Measurements from ENCODE around the gene MPV17.
"Not testable (repeated sequence)": the region's sequence is repeated elsewhere in the genome, so short reads cannot be mapped to it uniquely, and the experiment has no call there.

MPV17 gene

DNA sequence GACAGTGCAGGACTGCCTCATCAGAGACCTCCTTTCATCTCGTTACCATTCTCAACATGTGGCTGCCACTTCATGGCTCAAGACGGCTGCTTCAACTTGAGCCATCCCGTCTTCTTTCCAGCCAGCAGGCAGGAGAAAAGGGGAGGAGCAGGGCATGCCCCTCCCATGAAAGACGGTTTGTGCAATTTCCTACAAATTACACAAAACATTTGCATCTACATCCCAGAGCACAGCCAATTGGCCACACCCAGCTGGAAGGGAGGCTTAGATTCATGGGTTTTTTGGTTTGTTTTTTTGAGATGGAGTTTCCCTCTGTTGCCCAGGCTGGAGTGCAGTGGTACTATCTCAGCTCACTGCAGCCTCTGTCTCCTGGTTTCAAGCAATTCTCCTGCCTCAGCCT, 26.4 kb downstream of the MPV17 start:
- DNase-seq = no peak

- DNase-seq = no peak
These were observed 28.0 kb downstream of the MPV17 start for GRCh38 chr2:27294928-27295327.

- no peak for DNase-seq
These were observed 31.0 kb downstream of the MPV17 start for GRCh38 chr2:27291865-27292264.

GRCh38 chr2:27290549-27290948, 32.3 kb downstream of the MPV17 start:
- DNase-seq = no peak

DNA sequence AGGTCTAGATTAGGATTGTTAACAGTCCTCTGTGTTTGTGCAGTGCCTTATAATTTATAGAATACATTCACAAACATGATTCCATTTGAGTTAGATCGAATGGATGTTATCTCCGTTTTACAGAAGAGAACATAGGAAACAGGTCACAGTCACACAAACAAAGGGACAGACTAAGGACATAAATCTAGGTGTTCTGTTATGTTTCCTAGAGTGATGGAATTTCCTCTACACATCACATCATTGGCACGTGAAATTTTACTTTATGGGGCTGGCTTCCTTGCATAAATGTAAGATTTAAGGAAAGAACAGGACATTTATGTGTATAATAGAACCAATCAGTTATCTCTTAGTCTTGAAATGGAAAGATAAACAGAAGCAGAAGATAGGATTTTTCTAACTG, 34.3 kb downstream of the MPV17 start:
- DNase-seq = no peak

- DNase-seq = no peak
These were observed 37.4 kb downstream of the MPV17 start for GRCh38 chr2:27285481-27285880.

- no peak for DNase-seq
These were observed 37.9 kb downstream of the MPV17 start for GRCh38 chr2:27284996-27285395.

GRCh38 chr2:27282892-27283291, 40.0 kb downstream of the MPV17 start:
- DNase-seq = no peak

GRCh38 chr2:27281855-27282559, 40.9 kb downstream of the MPV17 start, which contains the start of gene TRIM54:
Gene TRIM54, plus strand, starts transcription at chr2:27282429. Its CDS starts 303 bp downstream, at chr2:27282732.
- DNase-seq = no peak

- DNase-seq = no peak
These were observed 41.5 kb downstream of the MPV17 start for GRCh38 chr2:27281442-27281841.

DNA sequence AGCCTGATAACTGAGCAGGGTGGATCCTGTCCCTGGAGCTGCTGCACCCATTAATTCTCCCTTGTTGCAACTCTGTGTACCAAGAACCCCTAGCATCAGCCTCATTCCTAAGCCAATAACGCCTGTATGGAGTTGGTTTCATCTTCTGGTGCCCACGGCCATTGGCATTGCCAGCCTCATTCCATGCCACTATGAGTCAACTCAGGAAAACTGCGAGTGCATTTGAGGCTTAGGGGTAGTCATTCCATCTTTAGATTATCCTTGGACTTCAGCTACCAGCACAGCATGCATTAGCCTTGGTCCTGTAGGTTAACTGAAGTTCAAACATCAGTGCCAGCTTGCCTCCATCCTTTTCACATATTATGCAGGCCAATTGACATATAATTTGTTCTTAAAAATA, 42.1 kb downstream of the MPV17 start:
- DNase-seq = no peak

DNA sequence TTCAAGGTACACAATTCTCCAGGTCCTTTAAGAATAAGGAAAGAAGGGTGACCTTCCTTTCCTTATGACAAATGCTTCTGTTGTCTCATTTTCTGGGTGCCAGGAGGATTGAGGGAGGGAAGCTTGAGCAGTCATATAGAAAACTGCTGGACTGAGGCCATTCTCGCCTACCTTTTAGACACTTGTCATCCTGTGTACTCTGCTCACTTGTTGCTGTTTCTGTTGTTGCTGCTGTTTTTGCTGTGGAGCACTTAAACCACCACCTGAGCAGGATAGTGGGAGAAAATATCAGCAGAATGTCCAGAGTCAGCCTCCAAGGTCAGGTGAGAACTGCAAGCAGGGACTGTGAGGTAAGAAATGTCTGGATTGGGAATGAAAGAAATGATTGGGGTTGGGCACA, 44.9 kb downstream of the MPV17 start:
- no peak for DNase-seq

- DNase-seq = no peak
These were observed 47.4 kb downstream of the MPV17 start, which contains the start of gene DNAJC5G for GRCh38 chr2:27275211-27276150. Gene DNAJC5G, plus strand, starts transcription at chr2:27275433. Its CDS starts 1,296 bp downstream, at chr2:27276729.

DNA sequence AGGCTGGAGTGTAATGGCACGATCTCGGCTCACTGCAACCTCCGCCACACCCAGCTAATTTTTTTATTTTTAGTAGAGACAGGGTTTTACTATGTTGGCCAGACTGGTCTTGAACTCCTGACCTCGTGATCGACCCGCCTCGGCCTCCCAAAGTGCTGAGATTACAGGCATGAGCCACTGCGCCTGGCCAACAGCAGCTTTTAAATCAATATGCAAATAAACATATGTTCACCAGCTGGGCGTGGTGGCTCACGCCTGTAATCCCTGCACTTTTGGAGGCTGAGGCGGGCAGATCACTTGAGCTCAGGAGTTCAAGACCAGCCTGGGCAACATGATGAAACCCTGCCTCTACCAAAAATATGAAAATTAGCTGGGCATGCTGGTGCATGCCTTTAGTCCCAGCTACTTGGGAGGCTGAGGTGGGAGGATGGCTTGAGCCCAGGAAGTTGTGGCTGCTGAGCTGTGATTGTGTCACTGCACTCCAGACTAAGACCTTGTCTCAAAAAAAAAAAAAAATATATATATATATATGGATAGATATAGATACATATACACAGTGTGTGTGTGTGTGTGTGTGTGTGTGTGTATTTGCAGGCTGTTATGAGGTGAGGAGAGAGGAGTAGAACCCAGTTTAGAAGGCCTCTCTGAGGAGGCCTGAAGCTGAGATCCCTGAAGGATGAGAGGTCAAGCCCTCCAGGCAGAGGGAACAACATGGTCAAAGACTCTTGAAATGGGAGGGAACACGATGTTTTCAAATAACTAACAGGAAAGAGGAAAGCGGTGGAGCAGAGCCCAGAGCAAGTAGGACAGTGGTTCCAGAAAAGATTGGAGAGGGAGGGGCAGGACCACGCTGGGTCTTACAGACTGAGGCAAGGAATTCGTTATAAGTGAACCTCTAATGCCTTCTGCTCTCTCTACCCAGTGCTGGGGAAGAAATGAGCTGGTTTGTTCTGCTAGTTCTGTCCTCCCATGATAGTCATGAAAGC, 50.1 kb downstream of the MPV17 start:
- not testable (repeated sequence) for DNase-seq

- no peak for DNase-seq
These were observed 51.1 kb downstream of the MPV17 start for GRCh38 chr2:27271631-27272340.

GRCh38 chr2:27270670-27271069, 52.2 kb downstream of the MPV17 start:
- no peak for DNase-seq

GRCh38 chr2:27270131-27270530, 52.8 kb downstream of the MPV17 start:
- no peak for DNase-seq

DNA sequence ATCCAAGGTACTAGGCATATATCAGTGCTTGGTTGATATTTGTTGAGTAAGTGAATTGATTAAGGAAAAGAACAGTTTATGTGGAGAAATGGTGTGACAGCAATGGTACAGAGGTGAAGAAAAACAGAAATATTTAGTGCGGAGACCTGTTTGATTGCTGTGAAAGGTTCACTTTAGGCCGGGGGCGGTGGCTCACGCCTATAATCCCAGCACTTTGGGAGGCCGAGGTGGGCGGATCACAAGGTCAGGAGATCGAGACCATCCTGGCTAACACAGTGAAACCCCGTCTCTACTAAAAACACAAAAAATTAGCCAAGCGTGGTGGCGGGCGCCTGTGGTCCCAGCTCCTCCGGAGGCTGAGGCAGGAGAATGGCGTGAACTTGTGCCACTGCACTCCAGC, 54.6 kb downstream of the MPV17 start:
- DNase-seq = not testable (repeated sequence)

- no peak for DNase-seq
These were observed 57.4 kb downstream of the MPV17 start for GRCh38 chr2:27265536-27265870.

DNA sequence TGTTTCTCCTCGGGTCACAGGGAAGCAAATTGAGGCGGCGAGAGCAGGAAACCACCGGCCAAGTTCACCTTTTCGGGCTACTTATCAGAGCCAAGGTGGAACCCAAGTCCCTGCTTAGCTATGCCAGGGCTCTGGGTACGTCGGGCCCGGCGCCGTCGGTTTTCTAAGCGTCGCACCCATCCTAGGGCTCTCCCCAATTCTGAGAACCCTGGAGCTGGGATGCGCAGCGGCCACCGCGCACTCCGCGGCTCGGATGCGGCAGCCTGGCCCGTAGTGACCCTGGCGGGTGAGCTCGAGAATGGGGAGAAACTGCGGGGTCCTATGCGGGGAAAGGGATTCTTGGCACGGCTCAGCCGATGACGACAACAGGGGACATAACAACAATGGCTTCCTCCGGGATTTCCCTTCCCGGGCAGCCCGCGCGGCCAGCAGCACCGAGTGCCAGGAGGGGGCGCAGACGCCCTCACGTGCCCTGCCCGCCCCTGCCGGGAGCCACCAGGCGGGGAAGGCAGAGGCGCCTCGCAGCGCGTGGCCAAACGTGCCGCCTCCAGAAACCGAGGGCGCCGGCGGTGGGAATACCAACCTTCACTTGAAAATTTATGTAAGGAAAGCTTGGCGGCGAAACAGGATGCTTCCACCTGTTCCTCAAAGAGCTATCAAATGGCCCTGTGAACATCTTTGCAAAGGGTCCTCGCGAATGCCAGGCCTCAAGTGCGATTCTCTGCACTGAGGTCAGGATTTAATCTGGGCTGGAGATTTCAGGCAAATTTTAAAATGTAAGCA, 58.0 kb downstream of the MPV17 start:
- peak; percentile 9 to 17 (median 14) for DNase-seq

- DNase-seq = no peak
These were observed 58.6 kb downstream of the MPV17 start for GRCh38 chr2:27264253-27264752.

Data from activated CD4-positive, CD25-positive, alpha-beta regulatory T cell (primary cell).